ENCODE measurements around the gene ETV6. TPM values are rescaled to one million over a fixed set of nuclear protein-coding genes. Genes with fewer than 3 reads are reported as not detected.

The ETV6 gene
- total RNA-seq, 2 donors from 2014 or later = 102 to 110 TPM

- Mint-ChIP-seq H3K27ac (no peak overlapping the region), H3K36me3 (ENCODE audit: insufficient read depth in 2 of 2) (peaks cover 2 to 8% of the 10 kb centered on the region in 2 donors), H3K4me1 (ENCODE audit: low read depth) (peaks cover 66% of the 10 kb centered on the region), H3K27me3 (ENCODE audit: low read depth) (no peaks in the 10 kb centered on the region), H3K4me3 (no peak overlapping the region), H3K9me3 (no peaks in the 10 kb centered on the region)
- DNase-seq (no peak), ATAC-seq (replicated peaks in 1 of 2) (no peak)
Observed at GRCh38 chr12:11798856-11799501, 149.5 kb downstream of the ETV6 start.

GRCh38 chr12:11799502-11799873 is 150.0 kb downstream of the ETV6 start:
- Mint-ChIP-seq H3K27ac (no peak overlapping the region), H3K36me3 (ENCODE audit: insufficient read depth in 2 of 2) (peaks cover 2 to 10% of the 10 kb centered on the region in 2 donors), H3K27me3 (ENCODE audit: low read depth) (no peaks in the 10 kb centered on the region), H3K9me3 (no peaks in the 10 kb centered on the region), H3K4me1 (ENCODE audit: low read depth) (peaks cover 71% of the 10 kb centered on the region), H3K4me3 (no peak overlapping the region)
- no peak for ATAC-seq (replicated peaks in 1 of 2)
- DNase-seq = no peak

- Mint-ChIP-seq H3K4me1 (ENCODE audit: low read depth) (peaks cover 73% of the 10 kb centered on the region), H3K4me3 (no peak overlapping the region), H3K9me3 (no peaks in the 10 kb centered on the region), H3K27me3 (ENCODE audit: low read depth) (no peaks in the 10 kb centered on the region), H3K27ac (no peak overlapping the region), H3K36me3 (ENCODE audit: insufficient read depth in 2 of 2) (peaks cover 5 to 18% of the 10 kb centered on the region in 2 donors)
- DNase-seq = no peak
- ATAC-seq (replicated peaks in 1 of 2) = no peak
Observed at GRCh38 chr12:11801643-11802042, 152.2 kb downstream of the ETV6 start.

GRCh38 chr12:11804130-11804529 is 154.7 kb downstream of the ETV6 start:
- Mint-ChIP-seq H3K36me3 (ENCODE audit: insufficient read depth in 2 of 2) (peaks cover 5 to 19% of the 10 kb centered on the region in 2 donors), H3K4me1 (ENCODE audit: low read depth) (peaks cover 50% of the 10 kb centered on the region), H3K27ac (no peak overlapping the region), H3K4me3 (no peak overlapping the region), H3K9me3 (no peaks in the 10 kb centered on the region), H3K27me3 (ENCODE audit: low read depth) (no peaks in the 10 kb centered on the region)
- no peak for ATAC-seq (replicated peaks in 1 of 2)
- no peak for DNase-seq

- H3K36me3 Mint-ChIP-seq (ENCODE audit: insufficient read depth in 2 of 2) = peaks cover 5 to 20% of the 10 kb centered on the region in 2 donors
Observed at GRCh38 chr12:11805043-11805442, 155.6 kb downstream of the ETV6 start.

GRCh38 chr12:11805680-11806079 is 156.2 kb downstream of the ETV6 start:
- Mint-ChIP-seq H3K9me3 (no peaks in the 10 kb centered on the region), H3K4me1 (ENCODE audit: low read depth) (peaks cover 50% of the 10 kb centered on the region), H3K27me3 (ENCODE audit: low read depth) (no peaks in the 10 kb centered on the region), H3K27ac (no peak overlapping the region), H3K4me3 (no peak overlapping the region), H3K36me3 (ENCODE audit: insufficient read depth in 2 of 2) (peaks cover 5 to 20% of the 10 kb centered on the region in 2 donors)
- no peak for DNase-seq
- ATAC-seq (replicated peaks in 1 of 2) = no peak

More at GRCh38 chr12:11805043-11805442, 155.6 kb downstream of the ETV6 start:
- no peaks in the 10 kb centered on the region for H3K9me3 Mint-ChIP-seq
- DNase-seq (no peak), ATAC-seq (replicated peaks in 1 of 2) (no peak)
- H3K4me1 Mint-ChIP-seq (ENCODE audit: low read depth) = peaks cover 51% of the 10 kb centered on the region
- peak overlapping the region; percentile 15 for H3K27ac Mint-ChIP-seq
- no peaks in the 10 kb centered on the region for H3K27me3 Mint-ChIP-seq (ENCODE audit: low read depth)
- no peak overlapping the region for H3K4me3 Mint-ChIP-seq

- no peak overlapping the region for H3K27ac Mint-ChIP-seq
- H3K27me3 Mint-ChIP-seq (ENCODE audit: low read depth) = no peaks in the 10 kb centered on the region
- no peak for DNase-seq
- H3K4me1 Mint-ChIP-seq (ENCODE audit: low read depth) = peaks cover 56% of the 10 kb centered on the region
- ATAC-seq (replicated peaks in 1 of 2) = no peak
- H3K36me3 Mint-ChIP-seq (ENCODE audit: insufficient read depth in 2 of 2) = peaks cover 5 to 20% of the 10 kb centered on the region in 2 donors
- no peaks in the 10 kb centered on the region for H3K9me3 Mint-ChIP-seq
- H3K4me3 Mint-ChIP-seq = no peak overlapping the region
Observed at GRCh38 chr12:11807458-11807857, 158.0 kb downstream of the ETV6 start.

- Mint-ChIP-seq H3K36me3 (ENCODE audit: insufficient read depth in 2 of 2) (peaks cover 5 to 17% of the 10 kb centered on the region in 2 donors), H3K27ac (no peak overlapping the region), H3K4me3 (no peak overlapping the region), H3K4me1 (ENCODE audit: low read depth) (peaks cover 61% of the 10 kb centered on the region), H3K27me3 (ENCODE audit: low read depth) (no peaks in the 10 kb centered on the region), H3K9me3 (no peaks in the 10 kb centered on the region)
- DNase-seq (no peak), ATAC-seq (replicated peaks in 1 of 2) (no peak)
Observed at GRCh38 chr12:11808931-11809330, 159.5 kb downstream of the ETV6 start.

- H3K27ac Mint-ChIP-seq = no peak overlapping the region
- H3K4me3 Mint-ChIP-seq = no peak overlapping the region
- no peak for DNase-seq
- H3K9me3 Mint-ChIP-seq = no peaks in the 10 kb centered on the region
- no peaks in the 10 kb centered on the region for H3K27me3 Mint-ChIP-seq (ENCODE audit: low read depth)
- peaks cover 4 to 11% of the 10 kb centered on the region in 2 donors for H3K36me3 Mint-ChIP-seq (ENCODE audit: insufficient read depth in 2 of 2)
- H3K4me1 Mint-ChIP-seq (ENCODE audit: low read depth) = peaks cover 64% of the 10 kb centered on the region
- no peak for ATAC-seq (replicated peaks in 1 of 2)
Observed at GRCh38 chr12:11810206-11810545, 160.7 kb downstream of the ETV6 start.

- Mint-ChIP-seq H3K27ac (peak overlapping the region; percentile 45), H3K4me3 (peak overlapping the region in 1 of 2 donors; percentile 63), H3K27me3 (ENCODE audit: low read depth) (no peaks in the 10 kb centered on the region), H3K36me3 (ENCODE audit: insufficient read depth in 2 of 2) (peaks cover 0 to 5% of the 10 kb centered on the region in 2 donors), H3K4me1 (ENCODE audit: low read depth) (peaks cover 60% of the 10 kb centered on the region), H3K9me3 (no peaks in the 10 kb centered on the region)
- no peak for DNase-seq
- ATAC-seq (replicated peaks in 1 of 2) = peak; percentile 29 to 62
Observed at GRCh38 chr12:11811008-11811407, 161.5 kb downstream of the ETV6 start.

GRCh38 chr12:11812241-11812585 is 162.7 kb downstream of the ETV6 start:
- Mint-ChIP-seq H3K4me1 (ENCODE audit: low read depth) (peaks cover 62% of the 10 kb centered on the region), H3K27me3 (ENCODE audit: low read depth) (no peaks in the 10 kb centered on the region), H3K36me3 (ENCODE audit: insufficient read depth in 2 of 2) (peaks cover 0 to 5% of the 10 kb centered on the region in 2 donors), H3K9me3 (no peaks in the 10 kb centered on the region), H3K27ac (no peak overlapping the region), H3K4me3 (peak overlapping the region; percentile 66 to 72)
- no peak for ATAC-seq (replicated peaks in 1 of 2)
- DNase-seq = no peak

- H3K4me3 Mint-ChIP-seq = peak overlapping the region; percentile 66 to 72
- peaks cover 0 to 5% of the 10 kb centered on the region in 2 donors for H3K36me3 Mint-ChIP-seq (ENCODE audit: insufficient read depth in 2 of 2)
- ATAC-seq (replicated peaks in 1 of 2) = peak; percentile 36 to 50
- no peaks in the 10 kb centered on the region for H3K9me3 Mint-ChIP-seq
- peaks cover 68% of the 10 kb centered on the region for H3K4me1 Mint-ChIP-seq (ENCODE audit: low read depth)
- no peaks in the 10 kb centered on the region for H3K27me3 Mint-ChIP-seq (ENCODE audit: low read depth)
- no peak for DNase-seq
- peak overlapping the region; percentile 15 for H3K27ac Mint-ChIP-seq
Observed at GRCh38 chr12:11812586-11813437, 163.3 kb downstream of the ETV6 start.

- Mint-ChIP-seq H3K9me3 (no peaks in the 10 kb centered on the region), H3K4me3 (peak overlapping the region in 1 of 2 donors; percentile 72)
- no peak for ATAC-seq (replicated peaks in 1 of 2)
Observed at GRCh38 chr12:11813438-11813813, 164.0 kb downstream of the ETV6 start.

More at GRCh38 chr12:11813438-11813813, 164.0 kb downstream of the ETV6 start:
- H3K27ac Mint-ChIP-seq = no peak overlapping the region
- H3K27me3 Mint-ChIP-seq (ENCODE audit: low read depth) = no peaks in the 10 kb centered on the region
- DNase-seq = no peak
- peaks cover 0 to 4% of the 10 kb centered on the region in 2 donors for H3K36me3 Mint-ChIP-seq (ENCODE audit: insufficient read depth in 2 of 2)
- H3K4me1 Mint-ChIP-seq (ENCODE audit: low read depth) = peaks cover 72% of the 10 kb centered on the region

Measured in activated T-cell treated with anti-CD3 and anti-CD28 coated beads, Interleukin-2, amount 50 U/mL, for 72 hours (primary cell).